Measurements from ENCODE around the gene EFNA4. TPM values are rescaled to one million over a fixed set of nuclear protein-coding genes. Genes with fewer than 3 reads are reported as not detected.

Gene EFNA4
- total RNA-seq, 2 experiments from 2014 or later: 7.9 to 8.1 TPM

DNA sequence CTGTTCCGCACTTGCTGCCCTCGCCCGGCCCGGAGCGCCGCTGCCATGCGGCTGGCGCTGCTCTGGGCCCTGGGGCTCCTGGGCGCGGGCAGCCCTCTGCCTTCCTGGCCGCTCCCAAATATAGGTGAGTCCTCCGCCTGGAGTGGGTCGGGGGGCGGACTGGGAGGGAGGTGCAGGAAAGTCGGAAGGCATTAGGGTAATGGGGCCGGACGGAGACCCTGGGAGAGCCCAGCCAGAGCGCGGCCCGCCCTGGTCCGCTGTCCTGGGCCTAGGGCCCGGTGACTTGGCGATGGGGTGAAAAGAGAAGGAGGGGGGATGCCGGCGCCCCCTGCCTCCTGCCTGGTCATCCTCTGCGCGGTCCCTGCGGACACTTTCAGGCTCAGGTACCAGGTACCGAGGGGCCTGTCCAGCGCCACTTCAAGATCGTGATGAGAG is 12.2 kb upstream of the EFNA4 start:
- DNase-seq (no peak), ATAC-seq (ENCODE audit: low read depth) (peak; percentile 13)
- Mint-ChIP-seq H3K4me1 (peaks cover 23% of the 10 kb centered on the region), H3K4me3 (peak overlapping the region; percentile 88), H3K27me3 (no peaks in the 10 kb centered on the region), H3K36me3 (peaks cover 1% of the 10 kb centered on the region), H3K9me3 (no peaks in the 10 kb centered on the region), H3K27ac (no peak overlapping the region)
- POLR2A ChIA-PET: interaction anchor here (0.6 to 1.6 kb wide), 14 partner anchors 8 to 176 kb away, joined by 3 to 8 read pairs (median 5); partner anchors contain the start of genes EFNA4, FLAD1, PBXIP1 and PMVK

DNA sequence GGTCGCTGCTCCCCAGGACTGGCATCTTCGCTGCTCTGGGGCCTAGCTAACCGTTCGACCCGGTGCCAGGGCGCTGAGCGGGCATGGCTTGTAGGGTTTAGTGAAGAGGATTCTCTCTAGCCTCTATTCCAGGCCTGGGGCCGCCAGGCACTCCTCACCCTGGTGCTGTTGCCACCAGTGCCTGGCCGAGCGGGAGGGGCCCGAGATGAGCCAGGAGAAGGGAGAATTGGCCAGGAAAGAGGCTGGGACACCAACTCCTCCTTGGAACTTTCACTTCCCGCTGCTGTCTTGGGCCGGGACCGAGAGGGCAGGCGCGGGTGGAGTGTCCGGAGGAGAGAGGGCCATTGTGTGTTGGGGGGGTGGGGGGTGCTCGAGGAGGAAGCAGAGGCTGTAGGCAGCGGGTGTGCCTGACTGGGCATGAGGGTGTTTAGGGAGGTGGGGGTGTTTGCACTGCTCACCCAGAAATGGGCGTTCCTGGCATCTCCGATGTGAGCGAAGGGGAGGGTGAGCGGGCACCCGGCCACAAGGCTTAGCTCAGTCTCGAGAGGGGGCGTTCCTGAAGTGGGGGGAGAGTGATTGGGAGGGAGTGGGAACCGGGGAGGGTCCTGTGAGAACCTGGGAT is 11.7 kb upstream of the EFNA4 start:
- Mint-ChIP-seq H3K27ac (peak overlapping the region; percentile 69), H3K36me3 (peaks cover 1% of the 10 kb centered on the region), H3K9me3 (no peaks in the 10 kb centered on the region), H3K27me3 (no peaks in the 10 kb centered on the region), H3K4me1 (peaks cover 23% of the 10 kb centered on the region), H3K4me3 (peak overlapping the region; percentile 88)
- ATAC-seq (ENCODE audit: low read depth) (peak; percentile 17), DNase-seq (peak; percentile 62)
- POLR2A ChIA-PET: interaction anchor here (0.7 to 1.4 kb wide), 5 partner anchors 8 to 175 kb away, joined by 3 to 7 read pairs (median 3); partner anchors contain the start of genes EFNA4, PBXIP1 and PMVK

DNA sequence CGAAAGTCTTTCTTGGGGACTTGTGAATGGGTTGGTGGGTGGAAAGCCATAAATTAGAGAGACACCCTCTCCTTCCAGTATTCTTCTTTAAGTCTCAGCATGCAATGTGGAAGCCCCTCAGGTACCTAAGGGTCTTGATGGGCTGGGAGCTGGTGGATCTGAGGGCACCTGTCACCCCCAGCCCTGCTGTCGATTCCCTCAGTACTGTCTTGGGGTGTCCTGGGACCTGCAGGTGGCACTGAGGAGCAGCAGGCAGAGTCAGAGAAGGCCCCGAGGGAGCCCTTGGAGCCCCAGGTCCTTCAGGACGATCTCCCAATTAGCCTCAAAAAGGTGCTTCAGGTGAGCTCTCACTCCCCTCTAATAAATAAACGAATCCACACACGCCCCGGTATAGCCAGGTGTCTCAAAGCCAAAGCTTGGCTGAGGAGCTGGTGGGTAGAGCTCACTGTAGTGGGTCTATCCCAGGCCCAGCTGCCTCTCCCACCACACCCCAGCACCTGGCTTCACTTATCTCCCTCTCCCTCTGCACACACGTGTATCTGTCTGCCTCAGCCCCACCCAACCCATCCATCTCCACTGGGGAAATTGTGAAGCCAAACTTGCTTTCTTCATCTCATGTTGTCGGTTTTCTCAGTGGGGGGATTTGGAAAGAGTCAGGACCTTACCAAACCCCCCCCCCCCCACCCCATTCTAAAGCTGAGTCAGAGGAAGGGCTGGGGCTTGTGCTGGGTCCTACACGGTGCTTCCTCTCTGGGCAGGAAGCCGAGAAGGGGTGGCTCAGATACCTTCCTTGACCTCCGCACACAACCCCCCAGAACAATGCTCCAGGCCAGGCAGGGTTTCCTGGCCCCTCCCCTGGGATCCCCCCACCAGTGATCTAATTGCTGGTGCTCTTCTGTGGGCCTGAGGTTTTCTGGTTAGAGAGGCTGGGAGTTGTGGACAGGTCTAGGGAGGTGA is 10.8 kb upstream of the EFNA4 start:
- Mint-ChIP-seq H3K27ac (peak overlapping the region; percentile 77), H3K4me1 (peaks cover 23% of the 10 kb centered on the region), H3K36me3 (peaks cover 1% of the 10 kb centered on the region), H3K27me3 (no peaks in the 10 kb centered on the region), H3K9me3 (no peaks in the 10 kb centered on the region), H3K4me3 (peak overlapping the region; percentile 88)
- no peak for DNase-seq
- POLR2A ChIA-PET: interaction anchor here (1.2 kb wide), 1 partner anchor 116 kb away, joined by 3 read pairs; the partner anchor contains the start of gene PMVK
- ATAC-seq (ENCODE audit: low read depth): no peak

DNA sequence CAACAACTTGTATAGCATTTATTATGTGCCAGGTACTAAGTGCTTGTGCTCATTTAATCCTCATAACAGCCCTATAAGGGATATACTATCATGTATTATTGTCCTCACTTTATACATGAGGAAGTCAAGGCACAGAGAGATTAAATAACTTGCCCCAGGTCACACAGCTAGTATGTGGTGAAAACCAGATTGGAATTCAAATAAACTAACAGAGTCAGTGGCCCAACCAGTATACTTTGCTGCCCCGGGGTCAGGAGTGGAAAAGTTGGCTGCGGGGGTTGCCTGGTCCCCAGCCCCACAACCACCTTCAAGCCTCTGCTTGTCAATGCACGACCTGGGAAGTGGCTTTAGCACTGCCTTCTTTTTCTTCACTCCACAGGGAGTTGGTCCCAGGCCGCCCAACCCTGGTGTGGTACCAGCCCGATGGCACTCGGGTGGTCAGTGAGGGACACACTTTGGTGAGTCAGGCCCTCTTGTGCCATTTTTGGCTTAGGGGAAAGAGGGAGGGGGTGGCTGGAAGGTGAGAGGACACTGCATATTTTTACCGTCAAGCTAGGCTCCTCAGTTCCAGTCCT is 9.9 kb upstream of the EFNA4 start:
- POLR2A ChIA-PET: no interaction called here
- Mint-ChIP-seq H3K27me3 (no peaks in the 10 kb centered on the region), H3K9me3 (no peaks in the 10 kb centered on the region), H3K36me3 (peaks cover 1% of the 10 kb centered on the region), H3K4me1 (peaks cover 23% of the 10 kb centered on the region), H3K27ac (peak overlapping the region; percentile 77), H3K4me3 (peak overlapping the region; percentile 77)
- no peak for ATAC-seq (ENCODE audit: low read depth)
- no peak for DNase-seq

DNA sequence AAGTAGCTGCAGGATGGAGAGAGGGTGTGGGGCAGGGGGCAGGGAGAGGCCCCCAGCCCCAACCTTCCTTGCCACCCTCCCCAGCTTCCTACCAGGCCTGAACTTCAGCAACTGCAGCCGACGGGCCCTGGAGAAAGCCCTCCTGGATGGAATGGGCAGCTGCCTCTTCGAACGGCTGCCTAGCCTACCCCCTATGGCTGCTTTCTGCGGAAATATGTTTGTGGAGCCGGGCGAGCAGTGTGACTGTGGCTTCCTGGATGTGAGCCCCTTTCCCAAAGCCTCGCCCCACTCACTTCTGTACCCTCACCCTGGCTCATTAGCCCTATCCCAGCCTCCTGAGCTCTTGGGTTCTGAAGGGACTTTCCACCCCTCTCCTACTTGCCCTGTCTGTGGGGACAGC is 6.4 kb upstream of the EFNA4 start:
- H3K27ac Mint-ChIP-seq: no peak overlapping the region
- ATAC-seq (ENCODE audit: low read depth) (no peak), DNase-seq (no peak)
- H3K4me1 Mint-ChIP-seq: peaks cover 21% of the 10 kb centered on the region
- H3K36me3 Mint-ChIP-seq: peaks cover 1% of the 10 kb centered on the region
- no peaks in the 10 kb centered on the region for H3K27me3 Mint-ChIP-seq
- H3K4me3 Mint-ChIP-seq: no peak overlapping the region
- POLR2A ChIA-PET: no interaction called here
- H3K9me3 Mint-ChIP-seq: no peaks in the 10 kb centered on the region

DNA sequence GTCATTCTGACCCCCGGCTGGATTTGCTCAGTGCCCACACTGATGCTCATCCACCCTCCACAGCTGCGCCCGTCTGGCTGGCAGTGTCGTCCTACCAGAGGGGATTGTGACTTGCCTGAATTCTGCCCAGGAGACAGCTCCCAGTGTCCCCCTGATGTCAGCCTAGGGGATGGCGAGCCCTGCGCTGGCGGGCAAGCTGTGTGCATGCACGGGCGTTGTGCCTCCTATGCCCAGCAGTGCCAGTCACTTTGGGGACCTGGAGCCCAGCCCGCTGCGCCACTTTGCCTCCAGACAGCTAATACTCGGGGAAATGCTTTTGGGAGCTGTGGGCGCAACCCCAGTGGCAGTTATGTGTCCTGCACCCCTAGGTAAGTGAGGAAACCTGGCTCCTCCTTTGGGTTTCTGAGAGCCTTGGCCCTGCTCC is 5.7 kb upstream of the EFNA4 start:
- Mint-ChIP-seq H3K27ac (no peak overlapping the region), H3K9me3 (no peaks in the 10 kb centered on the region), H3K36me3 (peaks cover 1% of the 10 kb centered on the region), H3K4me1 (peaks cover 19% of the 10 kb centered on the region), H3K27me3 (no peaks in the 10 kb centered on the region), H3K4me3 (no peak overlapping the region)
- ATAC-seq (ENCODE audit: low read depth) (no peak), DNase-seq (no peak)
- POLR2A ChIA-PET: interaction anchor here (0.5 kb wide), 1 partner anchor 8 kb away, joined by 3 read pairs; no protein-coding TSS in a partner anchor

DNA sequence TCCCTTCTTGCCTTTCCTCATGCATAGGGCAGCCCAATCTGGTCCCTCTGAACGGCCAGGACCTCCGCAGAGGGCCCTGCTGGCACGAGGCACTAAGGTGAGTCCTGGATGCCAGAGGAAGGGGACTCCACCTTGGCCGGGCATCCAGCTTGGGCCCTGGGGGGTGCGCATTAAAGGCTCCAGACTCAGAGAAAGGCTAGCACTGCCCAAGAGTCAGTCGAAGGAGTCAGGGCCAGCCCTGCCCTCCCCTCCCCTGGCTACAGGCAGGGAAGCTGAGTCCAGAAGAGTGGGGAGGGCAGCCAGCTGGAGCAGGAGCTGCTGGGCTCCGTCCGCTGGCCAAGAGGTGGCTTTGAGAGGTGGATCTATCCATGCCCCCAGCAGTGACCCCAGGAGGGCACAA is 2.8 kb upstream of the EFNA4 start:
- H3K4me3 Mint-ChIP-seq: no peak overlapping the region
- peaks cover 29% of the 10 kb centered on the region for H3K4me1 Mint-ChIP-seq
- H3K27ac Mint-ChIP-seq: no peak overlapping the region
- H3K9me3 Mint-ChIP-seq: no peaks in the 10 kb centered on the region
- H3K36me3 Mint-ChIP-seq: no peaks in the 10 kb centered on the region
- ATAC-seq (ENCODE audit: low read depth) (no peak), DNase-seq (no peak)
- H3K27me3 Mint-ChIP-seq: peaks cover 5% of the 10 kb centered on the region
- POLR2A ChIA-PET: interaction anchor here (0.5 to 2.5 kb wide), 7 partner anchors 16 to 100 kb away, joined by 3 to 9 read pairs (median 3); partner anchors contain the start of gene PYGO2

DNA sequence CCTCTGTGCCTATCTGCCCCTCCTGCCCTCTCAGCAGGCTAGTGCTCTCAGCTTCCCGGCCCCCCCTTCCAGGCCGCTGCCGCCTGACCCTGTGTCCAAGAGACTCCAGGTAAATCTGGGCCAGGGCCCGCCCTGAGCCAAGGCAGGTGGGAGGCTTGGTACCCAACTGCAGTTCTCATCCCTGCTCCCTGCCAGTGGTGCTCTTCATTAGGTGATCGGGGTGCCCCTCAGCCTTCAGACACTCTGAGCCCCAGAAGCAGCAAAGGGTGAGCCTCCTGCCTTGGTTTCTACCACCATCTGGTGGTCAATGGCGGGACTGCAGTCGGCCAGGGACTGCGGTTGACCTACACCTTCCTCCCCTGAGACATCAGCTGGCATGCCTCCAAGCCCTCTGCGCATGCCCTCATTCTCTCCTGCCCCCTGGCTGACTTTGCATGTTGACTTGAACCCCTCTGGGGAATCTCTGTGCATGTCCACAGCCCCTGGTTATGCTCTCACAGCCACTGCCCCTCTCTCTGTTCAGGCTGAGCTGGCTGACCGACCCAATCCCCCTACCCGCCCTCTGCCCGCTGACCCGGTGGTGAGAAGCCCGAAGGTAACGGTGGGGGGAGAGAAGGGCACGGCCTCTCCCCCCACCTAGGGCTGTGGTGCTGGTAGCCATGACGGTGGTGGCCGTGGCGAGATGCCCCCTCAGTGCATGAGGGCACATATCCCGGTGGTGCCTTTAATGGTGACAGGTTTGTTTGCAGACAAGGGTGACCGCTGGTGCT is 2.0 kb upstream of the EFNA4 start:
- H3K27me3 Mint-ChIP-seq: peaks cover 5% of the 10 kb centered on the region
- POLR2A ChIA-PET: interaction anchor here (0.5 to 2.5 kb wide), 9 partner anchors 12 to 101 kb away, joined by 3 to 9 read pairs (median 3); partner anchors contain the start of gene PYGO2
- peak overlapping the region; percentile 30 for H3K4me3 Mint-ChIP-seq

DNA sequence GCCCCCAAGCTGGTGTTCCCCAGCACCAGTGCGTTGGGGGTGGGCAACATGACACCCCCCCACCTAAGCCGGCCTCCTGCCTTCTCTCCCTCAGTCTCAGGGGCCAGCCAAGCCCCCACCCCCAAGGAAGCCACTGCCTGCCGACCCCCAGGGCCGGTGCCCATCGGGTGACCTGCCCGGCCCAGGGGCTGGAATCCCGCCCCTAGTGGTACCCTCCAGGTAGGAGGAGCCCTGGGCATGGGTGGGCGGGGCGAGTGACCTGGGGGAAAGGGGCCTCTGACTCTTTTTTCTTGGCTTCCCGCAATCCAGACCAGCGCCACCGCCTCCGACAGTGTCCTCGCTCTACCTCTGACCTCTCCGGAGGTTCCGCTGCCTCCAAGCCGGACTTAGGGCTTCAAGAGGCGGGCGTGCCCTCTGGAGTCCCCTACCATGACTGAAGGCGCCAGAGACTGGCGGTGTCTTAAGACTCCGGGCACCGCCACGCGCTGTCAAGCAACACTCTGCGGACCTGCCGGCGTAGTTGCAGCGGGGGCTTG is 1.3 kb upstream of the EFNA4 start:
- POLR2A ChIA-PET: interaction anchor here (1.0 to 2.8 kb wide), 6 partner anchors 11 to 61 kb away, joined by 3 to 26 read pairs (median 4); no protein-coding TSS in a partner anchor
- no peak for ATAC-seq (ENCODE audit: low read depth)
- Mint-ChIP-seq H3K36me3 (peaks cover 3% of the 10 kb centered on the region), H3K4me1 (peaks cover 29% of the 10 kb centered on the region), H3K27ac (no peak overlapping the region), H3K27me3 (peaks cover 5% of the 10 kb centered on the region), H3K4me3 (no peak overlapping the region), H3K9me3 (no peaks in the 10 kb centered on the region)
- no peak for DNase-seq

More for the DNA sequence above, 2.0 kb upstream of the EFNA4 start:
- Mint-ChIP-seq H3K27ac (peak overlapping the region; percentile 65), H3K4me1 (peaks cover 29% of the 10 kb centered on the region), H3K9me3 (no peaks in the 10 kb centered on the region), H3K36me3 (peaks cover 3% of the 10 kb centered on the region)
- peak; percentile 98 for DNase-seq
- ATAC-seq (ENCODE audit: low read depth): peak; percentile 64

DNA sequence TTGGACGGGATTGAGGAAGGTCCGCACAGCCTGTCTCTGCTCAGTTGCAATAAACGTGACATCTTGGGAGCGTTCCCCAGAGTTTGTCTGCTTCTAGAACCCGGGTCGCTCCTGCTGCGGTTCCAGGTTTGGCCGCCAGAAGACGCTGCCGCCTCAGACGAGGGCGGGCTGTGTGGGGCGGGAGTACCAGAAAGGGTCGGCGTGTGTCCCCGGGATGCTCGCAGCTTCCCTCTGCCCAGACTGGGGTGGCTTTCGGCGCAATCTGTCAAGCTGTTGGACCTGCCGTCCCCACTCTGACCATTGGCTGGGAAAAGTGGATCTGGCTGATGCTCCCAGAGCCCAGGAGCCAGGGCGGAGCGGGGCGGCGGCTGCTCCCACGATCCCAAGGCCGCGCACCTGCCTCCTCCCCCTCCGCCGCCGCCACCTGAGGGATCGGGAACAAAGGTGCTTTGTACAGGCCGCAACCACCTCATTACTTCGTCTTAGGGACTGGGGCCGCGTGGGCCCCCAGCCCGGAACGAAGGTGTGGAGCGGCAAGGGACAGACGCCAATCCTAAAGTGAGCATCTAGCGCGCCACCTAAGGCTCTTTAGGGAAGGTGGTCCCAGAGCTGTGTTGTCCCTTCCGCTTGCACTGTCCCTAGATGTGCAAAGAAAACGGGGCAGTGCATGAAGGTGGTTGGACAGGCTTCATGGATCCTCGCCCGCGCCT is 683 bp upstream of the EFNA4 start:
- peak; percentile 91 for DNase-seq
- Mint-ChIP-seq H3K27ac (no peak overlapping the region), H3K4me1 (peaks cover 29% of the 10 kb centered on the region), H3K9me3 (no peaks in the 10 kb centered on the region), H3K4me3 (peak overlapping the region; percentile 93), H3K27me3 (peaks cover 5% of the 10 kb centered on the region), H3K36me3 (peaks cover 3% of the 10 kb centered on the region)
- POLR2A ChIA-PET: interaction anchor here (0.8 to 2.8 kb wide), 5 partner anchors 11 to 22 kb away, joined by 3 to 26 read pairs (median 3); partner anchors contain the start of gene ADAM15
- peak; percentile 48 for ATAC-seq (ENCODE audit: low read depth)

DNA sequence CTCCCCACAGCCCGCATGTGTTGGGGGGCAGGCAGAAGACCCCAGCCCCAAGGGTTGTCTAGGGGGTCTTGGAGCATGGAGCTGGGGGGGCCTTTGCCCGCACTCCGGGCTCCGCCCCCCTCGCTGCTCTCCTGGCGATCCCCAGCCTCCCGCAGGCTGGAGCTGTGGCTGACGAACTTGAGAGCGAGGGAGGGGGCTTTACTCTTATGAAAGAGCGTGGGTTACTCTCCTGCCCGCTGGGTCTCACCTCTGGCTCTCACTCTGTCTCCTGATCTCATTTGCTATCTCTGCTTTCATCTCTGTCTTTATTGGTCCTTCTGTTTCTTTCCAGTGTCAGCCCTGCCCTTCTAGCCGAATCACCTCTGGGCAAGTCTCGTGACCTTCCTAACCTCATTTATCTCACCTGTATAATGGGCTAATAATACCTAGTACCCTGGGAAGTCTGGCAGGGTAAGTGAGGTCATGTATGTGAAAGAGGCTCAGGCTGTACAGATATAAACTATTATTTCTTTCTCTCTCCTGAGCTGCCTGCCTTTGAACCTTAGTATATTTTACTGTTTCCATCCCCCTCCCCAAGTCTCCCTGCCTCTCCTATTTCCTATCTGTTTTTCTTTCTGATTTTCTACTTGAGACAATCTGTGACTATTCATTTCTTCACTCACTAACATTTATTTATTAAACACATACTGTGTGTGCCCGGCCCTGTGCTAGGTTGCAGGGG is 731 bp downstream of the EFNA4 start:
- Mint-ChIP-seq H3K9me3 (no peaks in the 10 kb centered on the region), H3K4me1 (peaks cover 29% of the 10 kb centered on the region), H3K27me3 (peaks cover 5% of the 10 kb centered on the region), H3K4me3 (peak overlapping the region; percentile 84), H3K36me3 (peaks cover 3% of the 10 kb centered on the region), H3K27ac (peak overlapping the region; percentile 6)
- DNase-seq (no peak), ATAC-seq (ENCODE audit: low read depth) (no peak)
- POLR2A ChIA-PET: interaction anchor here (0.9 to 2.8 kb wide), 5 partner anchors 9 to 48 kb away, joined by 3 to 26 read pairs (median 4); partner anchors contain the start of gene ADAM15
